Smooth muscle cell (in vitro differentiated cells): Measurements from ENCODE around the gene ALDH18A1. TPM values are rescaled to one million over a fixed set of nuclear protein-coding genes. Genes with fewer than 3 reads are reported as not detected.

ENCODE experiments used
- DNase-seq: peaks from one replicate; lab custom pipeline; 2025; ENCODE audit not compliant: unreplicated experiment; lab: John Stamatoyannopoulos, UW
- H2AFZ ChIP-seq: fragments of 200-600 bp; sonication (generic); 2 replicates; pipeline ENCODE4 v1.6.0; 2016; ENCODE audit warnings: antibody characterized with exemption, low read depth, mild to moderate bottlenecking
- H3F3A ChIP-seq: fragments of 200-600 bp; sonication (generic); 2 replicates; pipeline ENCODE4 v1.6.0; 2017; ENCODE audit warnings: antibody characterized with exemption, low read depth
- H3K27ac ChIP-seq: fragments of 200-600 bp; sonication (generic); 2 replicates; pipeline ENCODE4 v1.5.1; 2016; ENCODE audit warnings: low read depth, mild to moderate bottlenecking
- H3K27me3 ChIP-seq: fragments of 200-600 bp; sonication (generic); 2 replicates; pipeline ENCODE4 v1.6.1; 2016; ENCODE audit warnings: low read depth, mild to moderate bottlenecking
- H3K36me3 ChIP-seq: fragments of 200-600 bp; sonication (generic); 2 replicates; pipeline ENCODE4 v1.5.1; 2016; ENCODE audit warnings: low read depth
- H3K4me1 ChIP-seq: fragments of 200-600 bp; sonication (generic); 2 replicates; pipeline ENCODE4 v1.5.1; 2016; ENCODE audit warnings: low read depth
- H3K4me2 ChIP-seq: fragments of 200-600 bp; sonication (generic); 2 replicates; pipeline ENCODE4 v1.6.0; 2016; ENCODE audit warnings: mild to moderate bottlenecking
- H3K4me3 ChIP-seq: fragments of 200-600 bp; sonication (generic); 2 replicates; pipeline ENCODE4 v1.5.1; 2016; ENCODE audit warnings: mild to moderate bottlenecking
- H3K79me2 ChIP-seq: fragments of 200-600 bp; sonication (generic); 2 replicates; pipeline ENCODE4 v1.6.0; 2016; ENCODE audit warnings: low read depth, mild to moderate bottlenecking
- H3K9ac ChIP-seq: fragments of 200-600 bp; sonication (generic); 2 replicates; pipeline ENCODE4 v1.6.0; 2016; ENCODE audit warnings: low read depth
- H3K9me3 ChIP-seq: fragments of 200-600 bp; sonication (generic); replicated peaks from 2 replicates; pipeline ENCODE4 v1.5.1; 2016; ENCODE audit warnings: low read depth
- H4K20me1 ChIP-seq: fragments of 200-600 bp; sonication (generic); 2 replicates; pipeline ENCODE4 v1.6.0; 2016; ENCODE audit warnings: low read depth
- WGBS: methylation state at CpG from one replicate; pipeline ENCODE4 v1.1.7; 2016; ENCODE audit warnings: low lambda C conversion rate; 5-methylcytosine and 5-hydroxymethylcytosine counted together
- polyA plus RNA-seq: library from polyadenylated mRNA; unstranded; fragments of >200 nt; fragmentation: Nextera tagmentation; extraction: Ambion mirVana; gene quantifications from 2 replicates; pipeline ENCODE4 v1.2.1, GENCODE V29; 2016
- total RNA-seq: library from RNA; depleted of rRNA; stranded (reverse); fragments of >200 nt; gene quantifications from 2 replicates; pipeline ENCODE4 v1.2.3, GENCODE V29; 2014
- TF ChIP-seq, protein P1 (sequence below): fragments of 200-600 bp; sonication (generic); IDR thresholded peaks from 2 replicates; pipeline ENCODE4 v1.5.1; 2017; ENCODE audit warnings: borderline replicate concordance, mild to moderate bottlenecking, antibody characterized with exemption; ENCODE audit not compliant: insufficient read depth, poor library complexity, severe bottlenecking

ALDH18A1 gene
- total and polyA plus RNA-seq, 2 experiments from 2014 or later: 98.2 to 124 TPM

- no peak overlapping the region for H3K27ac ChIP-seq
- no peak overlapping the region for H3K9ac ChIP-seq
- no peaks in the 10 kb centered on the region for H3F3A ChIP-seq
- no peaks in the 10 kb centered on the region for H3K9me3 ChIP-seq
- H4K20me1 ChIP-seq: no peaks in the 10 kb centered on the region
- no peaks in the 10 kb centered on the region for H3K36me3 ChIP-seq
- H3K4me3 ChIP-seq: no peak overlapping the region
- no peaks in the 10 kb centered on the region for H3K79me2 ChIP-seq
- 83% methylated on average over 1 of the region's 1 CpG for WGBS
- H2AFZ ChIP-seq: no peak overlapping the region
- no peaks in the 10 kb centered on the region for H3K4me1 ChIP-seq
- no peak for DNase-seq
- no peaks in the 10 kb centered on the region for H3K27me3 ChIP-seq
- H3K4me2 ChIP-seq: no peak overlapping the region
- TF ChIP-seq, protein P1, sequence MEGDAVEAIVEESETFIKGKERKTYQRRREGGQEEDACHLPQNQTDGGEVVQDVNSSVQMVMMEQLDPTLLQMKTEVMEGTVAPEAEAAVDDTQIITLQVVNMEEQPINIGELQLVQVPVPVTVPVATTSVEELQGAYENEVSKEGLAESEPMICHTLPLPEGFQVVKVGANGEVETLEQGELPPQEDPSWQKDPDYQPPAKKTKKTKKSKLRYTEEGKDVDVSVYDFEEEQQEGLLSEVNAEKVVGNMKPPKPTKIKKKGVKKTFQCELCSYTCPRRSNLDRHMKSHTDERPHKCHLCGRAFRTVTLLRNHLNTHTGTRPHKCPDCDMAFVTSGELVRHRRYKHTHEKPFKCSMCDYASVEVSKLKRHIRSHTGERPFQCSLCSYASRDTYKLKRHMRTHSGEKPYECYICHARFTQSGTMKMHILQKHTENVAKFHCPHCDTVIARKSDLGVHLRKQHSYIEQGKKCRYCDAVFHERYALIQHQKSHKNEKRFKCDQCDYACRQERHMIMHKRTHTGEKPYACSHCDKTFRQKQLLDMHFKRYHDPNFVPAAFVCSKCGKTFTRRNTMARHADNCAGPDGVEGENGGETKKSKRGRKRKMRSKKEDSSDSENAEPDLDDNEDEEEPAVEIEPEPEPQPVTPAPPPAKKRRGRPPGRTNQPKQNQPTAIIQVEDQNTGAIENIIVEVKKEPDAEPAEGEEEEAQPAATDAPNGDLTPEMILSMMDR: no peak
Measured at GRCh38 chr10:95661818-95662217, 5.3 kb upstream of the ALDH18A1 start.

- no peak overlapping the region for H2AFZ ChIP-seq
- no peak overlapping the region for H3K4me2 ChIP-seq
- no peaks in the 10 kb centered on the region for H3K36me3 ChIP-seq
- DNase-seq: no peak
- H3K4me1 ChIP-seq: peaks cover 1% of the 10 kb centered on the region
- TF ChIP-seq, protein P1: no peak
- H3K27me3 ChIP-seq: no peaks in the 10 kb centered on the region
- peaks cover 12% of the 10 kb centered on the region for H3K79me2 ChIP-seq
- H3K4me3 ChIP-seq: no peak overlapping the region
- H3K9ac ChIP-seq: no peak overlapping the region
- no peaks in the 10 kb centered on the region for H3F3A ChIP-seq
- H3K9me3 ChIP-seq: no peaks in the 10 kb centered on the region
- peaks cover 3% of the 10 kb centered on the region for H4K20me1 ChIP-seq
- H3K27ac ChIP-seq: no peak overlapping the region
Measured at GRCh38 chr10:95660283-95660682, 3.8 kb upstream of the ALDH18A1 start.

DNA sequence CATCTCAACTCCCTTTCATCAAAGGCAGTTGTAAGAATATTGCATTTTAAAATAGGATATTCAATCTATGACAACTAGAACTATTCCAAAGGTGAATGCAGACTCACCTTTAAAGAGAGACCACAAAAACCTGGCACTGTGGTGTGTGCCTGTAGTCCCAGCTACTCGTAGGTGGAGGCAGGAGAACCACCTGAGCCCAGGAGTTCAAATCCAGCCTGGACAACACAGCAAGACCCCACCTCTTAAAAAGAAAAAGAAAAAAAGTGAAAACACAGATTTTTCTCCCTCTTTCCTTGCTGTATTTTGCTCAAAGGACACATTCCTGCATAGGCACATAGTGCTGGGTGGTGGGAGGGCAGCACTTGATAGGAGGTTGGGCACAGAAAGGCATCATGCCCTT is 739 bp upstream of the ALDH18A1 start:
- H3K36me3 ChIP-seq: peaks cover 10% of the 10 kb centered on the region
- H4K20me1 ChIP-seq: peaks cover 33% of the 10 kb centered on the region
- DNase-seq: no peak
- H3K27ac ChIP-seq: no peak overlapping the region
- H3F3A ChIP-seq: no peaks in the 10 kb centered on the region
- H2AFZ ChIP-seq: peak overlapping the region; percentile 42
- 50% methylated on average over 1 of the region's 1 CpG for WGBS
- no peaks in the 10 kb centered on the region for H3K27me3 ChIP-seq
- H3K4me1 ChIP-seq: peaks cover 12% of the 10 kb centered on the region
- no peak overlapping the region for H3K9ac ChIP-seq
- H3K4me2 ChIP-seq: peak overlapping the region; percentile 81
- peak overlapping the region; percentile 84 for H3K4me3 ChIP-seq
- no peaks in the 10 kb centered on the region for H3K9me3 ChIP-seq
- TF ChIP-seq, protein P1: no peak
- H3K79me2 ChIP-seq: peaks cover 42% of the 10 kb centered on the region

- Histone ChIP-seq H3F3A (no peaks in the 10 kb centered on the region), H2AFZ (peak overlapping the region; percentile 57), H3K36me3 (peaks cover 26% of the 10 kb centered on the region), H3K9ac (peak overlapping the region; percentile 72), H3K9me3 (no peaks in the 10 kb centered on the region), H3K4me1 (peaks cover 12% of the 10 kb centered on the region), H3K4me2 (peak overlapping the region; percentile 81), H3K27me3 (no peaks in the 10 kb centered on the region), H3K79me2 (peaks cover 57% of the 10 kb centered on the region), H3K4me3 (peak overlapping the region; percentile 84), H4K20me1 (peaks cover 48% of the 10 kb centered on the region), H3K27ac (peak overlapping the region; percentile 35)
- WGBS: 4% methylated on average over 23 of the region's 23 CpGs
- TF ChIP-seq, protein P1: no peak
- DNase-seq: no peak
Measured at GRCh38 chr10:95655571-95656290, 780 bp downstream of the ALDH18A1 start.
